ENCODE data around the gene PRSS2. TPM values are rescaled to one million over a fixed set of nuclear protein-coding genes. Genes with fewer than 3 reads are reported as not detected.

The PRSS2 gene
- total RNA-seq, 4 donors from 2014 or later = not detected

DNA sequence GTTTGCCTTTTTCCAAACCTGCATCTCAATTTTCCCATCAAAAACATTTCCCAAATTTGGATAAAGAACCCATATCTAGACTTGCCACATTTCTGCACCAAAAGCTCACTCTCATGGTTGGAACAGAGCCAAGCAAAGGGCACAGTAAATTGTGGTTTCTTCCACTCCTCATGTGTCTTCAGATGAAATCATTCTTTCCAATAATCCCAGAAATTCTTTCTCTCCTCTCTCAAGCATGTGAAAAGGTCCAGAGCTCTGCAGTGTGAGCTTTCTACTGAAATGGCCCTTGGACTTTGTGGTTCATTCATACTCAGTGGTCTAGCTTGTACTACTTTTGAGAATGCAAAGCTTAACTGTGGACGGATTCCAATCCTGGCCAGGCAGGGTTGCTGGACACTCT lies 19.8 kb downstream of the PRSS2 start:
- Histone ChIP-seq H3K36me3 (no peaks in the 10 kb centered on the region), H3K27me3 (no peaks in the 10 kb centered on the region), H3K27ac (no peak overlapping the region), H3K4me3 (no peak overlapping the region), H3K4me1 (no peaks in the 10 kb centered on the region), H3K9me3 (no peaks in the 10 kb centered on the region)
- intact Hi-C loops (cut with DNase I; ENCODE audit: low total_unique reads) = no loop called here
- TF ChIP-seq, protein P1, sequence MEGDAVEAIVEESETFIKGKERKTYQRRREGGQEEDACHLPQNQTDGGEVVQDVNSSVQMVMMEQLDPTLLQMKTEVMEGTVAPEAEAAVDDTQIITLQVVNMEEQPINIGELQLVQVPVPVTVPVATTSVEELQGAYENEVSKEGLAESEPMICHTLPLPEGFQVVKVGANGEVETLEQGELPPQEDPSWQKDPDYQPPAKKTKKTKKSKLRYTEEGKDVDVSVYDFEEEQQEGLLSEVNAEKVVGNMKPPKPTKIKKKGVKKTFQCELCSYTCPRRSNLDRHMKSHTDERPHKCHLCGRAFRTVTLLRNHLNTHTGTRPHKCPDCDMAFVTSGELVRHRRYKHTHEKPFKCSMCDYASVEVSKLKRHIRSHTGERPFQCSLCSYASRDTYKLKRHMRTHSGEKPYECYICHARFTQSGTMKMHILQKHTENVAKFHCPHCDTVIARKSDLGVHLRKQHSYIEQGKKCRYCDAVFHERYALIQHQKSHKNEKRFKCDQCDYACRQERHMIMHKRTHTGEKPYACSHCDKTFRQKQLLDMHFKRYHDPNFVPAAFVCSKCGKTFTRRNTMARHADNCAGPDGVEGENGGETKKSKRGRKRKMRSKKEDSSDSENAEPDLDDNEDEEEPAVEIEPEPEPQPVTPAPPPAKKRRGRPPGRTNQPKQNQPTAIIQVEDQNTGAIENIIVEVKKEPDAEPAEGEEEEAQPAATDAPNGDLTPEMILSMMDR (IDR thresholded peaks at IDR 0.05) = no peak
- TF ChIP-seq POLR2A (IDR thresholded peaks at IDR 0.05) = no peak
- no peak for DNase-seq

DNA sequence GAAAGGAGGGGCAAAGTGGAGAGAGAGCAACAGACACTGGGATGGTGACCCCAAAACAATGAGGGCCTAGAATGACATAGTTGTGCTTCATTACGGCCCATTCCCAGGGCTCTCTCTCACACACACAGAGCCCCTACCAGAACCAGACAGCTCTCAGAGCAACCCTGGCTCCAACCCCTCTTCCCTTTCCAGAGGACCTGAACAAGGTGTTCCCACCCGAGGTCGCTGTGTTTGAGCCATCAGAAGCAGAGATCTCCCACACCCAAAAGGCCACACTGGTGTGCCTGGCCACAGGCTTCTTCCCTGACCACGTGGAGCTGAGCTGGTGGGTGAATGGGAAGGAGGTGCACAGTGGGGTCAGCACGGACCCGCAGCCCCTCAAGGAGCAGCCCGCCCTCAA lies 20.7 kb downstream of the PRSS2 start:
- Histone ChIP-seq H3K4me1 (peaks cover 0 to 2% of the 10 kb centered on the region in 2 donors), H3K4me3 (no peak overlapping the region), H3K36me3 (no peaks in the 10 kb centered on the region), H3K9me3 (no peaks in the 10 kb centered on the region), H3K27me3 (peaks cover 0 to 5% of the 10 kb centered on the region in 2 donors), H3K27ac (no peak overlapping the region)
- DNase-seq = no peak
- TF ChIP-seq, protein P1 (IDR thresholded peaks at IDR 0.05) = no peak
- no peak for TF ChIP-seq POLR2A (IDR thresholded peaks at IDR 0.05)
- intact Hi-C loops (cut with DNase I; ENCODE audit: low total_unique reads) = no loop called here

DNA sequence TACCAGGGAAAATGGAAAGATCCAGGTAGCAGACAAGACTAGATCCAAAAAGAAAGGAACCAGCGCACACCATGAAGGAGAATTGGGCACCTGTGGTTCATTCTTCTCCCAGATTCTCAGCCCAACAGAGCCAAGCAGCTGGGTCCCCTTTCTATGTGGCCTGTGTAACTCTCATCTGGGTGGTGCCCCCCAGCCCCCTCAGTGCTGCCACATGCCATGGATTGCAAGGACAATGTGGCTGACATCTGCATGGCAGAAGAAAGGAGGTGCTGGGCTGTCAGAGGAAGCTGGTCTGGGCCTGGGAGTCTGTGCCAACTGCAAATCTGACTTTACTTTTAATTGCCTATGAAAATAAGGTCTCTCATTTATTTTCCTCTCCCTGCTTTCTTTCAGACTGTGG lies 21.4 kb downstream of the PRSS2 start:
- no peak for DNase-seq
- H3K4me1 ChIP-seq = peaks cover 0 to 9% of the 10 kb centered on the region in 2 donors
- TF ChIP-seq, protein P1 (IDR thresholded peaks at IDR 0.05) = no peak
- no peak for TF ChIP-seq POLR2A (IDR thresholded peaks at IDR 0.05)
- peaks cover 0 to 10% of the 10 kb centered on the region in 2 donors for H3K27me3 ChIP-seq
- intact Hi-C loops (cut with DNase I; ENCODE audit: low total_unique reads) = no loop called here
- no peak overlapping the region for H3K27ac ChIP-seq
- H3K36me3 ChIP-seq = no peaks in the 10 kb centered on the region
- H3K4me3 ChIP-seq = no peak overlapping the region
- H3K9me3 ChIP-seq = no peaks in the 10 kb centered on the region

DNA sequence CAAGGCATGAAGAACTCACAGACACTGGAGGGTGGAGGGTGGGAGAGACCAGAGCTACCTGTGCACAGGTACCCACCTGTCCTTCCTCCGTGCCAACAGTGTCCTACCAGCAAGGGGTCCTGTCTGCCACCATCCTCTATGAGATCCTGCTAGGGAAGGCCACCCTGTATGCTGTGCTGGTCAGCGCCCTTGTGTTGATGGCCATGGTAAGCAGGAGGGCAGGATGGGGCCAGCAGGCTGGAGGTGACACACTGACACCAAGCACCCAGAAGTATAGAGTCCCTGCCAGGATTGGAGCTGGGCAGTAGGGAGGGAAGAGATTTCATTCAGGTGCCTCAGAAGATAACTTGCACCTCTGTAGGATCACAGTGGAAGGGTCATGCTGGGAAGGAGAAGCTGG lies 21.8 kb downstream of the PRSS2 start:
- H3K9me3 ChIP-seq = no peaks in the 10 kb centered on the region
- H3K27me3 ChIP-seq = peaks cover 0 to 10% of the 10 kb centered on the region in 2 donors
- no peak overlapping the region for H3K4me3 ChIP-seq
- H3K4me1 ChIP-seq = peaks cover 0 to 13% of the 10 kb centered on the region in 2 donors
- intact Hi-C loops (cut with DNase I; ENCODE audit: low total_unique reads) = no loop called here
- no peak for DNase-seq
- no peak for TF ChIP-seq POLR2A (IDR thresholded peaks at IDR 0.05)
- TF ChIP-seq, protein P1 (IDR thresholded peaks at IDR 0.05) = no peak
- no peak overlapping the region for H3K27ac ChIP-seq
- H3K36me3 ChIP-seq = no peaks in the 10 kb centered on the region

DNA sequence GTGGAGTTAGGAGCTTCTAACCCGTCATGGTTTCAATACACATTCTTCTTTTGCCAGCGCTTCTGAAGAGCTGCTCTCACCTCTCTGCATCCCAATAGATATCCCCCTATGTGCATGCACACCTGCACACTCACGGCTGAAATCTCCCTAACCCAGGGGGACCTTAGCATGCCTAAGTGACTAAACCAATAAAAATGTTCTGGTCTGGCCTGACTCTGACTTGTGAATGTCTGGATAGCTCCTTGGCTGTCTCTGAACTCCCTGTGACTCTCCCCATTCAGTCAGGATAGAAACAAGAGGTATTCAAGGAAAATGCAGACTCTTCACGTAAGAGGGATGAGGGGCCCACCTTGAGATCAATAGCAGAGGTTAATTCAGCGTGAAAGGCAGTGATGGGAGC lies 22.4 kb downstream of the PRSS2 start:
- TF ChIP-seq POLR2A (IDR thresholded peaks at IDR 0.05) = no peak
- TF ChIP-seq, protein P1 (IDR thresholded peaks at IDR 0.05) = no peak
- peaks cover 0 to 10% of the 10 kb centered on the region in 2 donors for H3K27me3 ChIP-seq
- no peaks in the 10 kb centered on the region for H3K36me3 ChIP-seq
- intact Hi-C loops (cut with DNase I; ENCODE audit: low total_unique reads) = no loop called here
- H3K4me1 ChIP-seq = peaks cover 0 to 15% of the 10 kb centered on the region in 2 donors
- no peak overlapping the region for H3K27ac ChIP-seq
- no peak for DNase-seq
- no peaks in the 10 kb centered on the region for H3K9me3 ChIP-seq
- no peak overlapping the region for H3K4me3 ChIP-seq

Measured in uterus (tissue), 4 donors.